AG04449 (cell line): ENCODE results near the gene PCED1B.

Source experiments
- CTCF ChIA-PET: fragments of 350-600 bp; formaldehyde crosslinking; extraction: SDS; loops from one replicate; lab custom pipeline; 2021; ENCODE audit warnings: antibody characterized with exemption; lab: Yijun Ruan, JAX
- POLR2A ChIA-PET: fragments of 400-600, 350-600 bp; formaldehyde crosslinking; extraction: SDS; loops from one replicate; lab custom pipeline; 2020; ENCODE audit warnings: antibody characterized with exemption, inconsistent platforms; lab: Yijun Ruan, JAX
- DNase-seq: peaks from one replicate; pipeline ENCODE4 v3.0.0-alpha.2; 2010; ENCODE audit warnings: low read depth, low spot score
- H3K4me3 ChIP-seq: 2 replicates; pipeline ENCODE4 v1.5.1; 2011; ENCODE audit warnings: low read depth, mild to moderate bottlenecking, control low read depth, low read length
- TF ChIP-seq, protein P1 (sequence below): IDR thresholded peaks from one replicate; pipeline ENCODE4 v1.5.1; 2011; ENCODE audit warnings: mild to moderate bottlenecking, moderate library complexity, low read length, control low read depth, inconsistent platforms; ENCODE audit not compliant: insufficient read depth; ENCODE audit errors: missing control alignments

The PCED1B gene

DNA sequence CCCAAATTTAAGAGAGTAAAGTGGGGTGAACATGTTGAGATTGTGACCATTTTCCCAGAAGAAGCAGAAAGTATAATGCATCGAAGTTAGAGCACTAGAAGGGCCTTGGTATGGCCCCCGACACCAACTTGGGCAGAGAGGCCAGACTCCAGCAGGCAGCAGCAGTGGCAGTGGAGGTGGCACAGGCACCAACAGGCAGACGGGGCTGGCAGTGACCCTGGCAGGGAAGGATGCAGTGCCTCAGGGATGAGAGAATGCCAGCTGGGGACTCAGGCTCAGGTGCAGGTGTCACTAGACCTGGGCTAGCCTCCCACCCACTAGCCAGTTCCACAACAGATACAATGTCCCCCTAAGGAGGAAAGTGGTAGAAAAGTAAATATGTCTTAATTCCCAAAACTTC lies 28.0 kb downstream of the PCED1B start:
- TF ChIP-seq, protein P1, sequence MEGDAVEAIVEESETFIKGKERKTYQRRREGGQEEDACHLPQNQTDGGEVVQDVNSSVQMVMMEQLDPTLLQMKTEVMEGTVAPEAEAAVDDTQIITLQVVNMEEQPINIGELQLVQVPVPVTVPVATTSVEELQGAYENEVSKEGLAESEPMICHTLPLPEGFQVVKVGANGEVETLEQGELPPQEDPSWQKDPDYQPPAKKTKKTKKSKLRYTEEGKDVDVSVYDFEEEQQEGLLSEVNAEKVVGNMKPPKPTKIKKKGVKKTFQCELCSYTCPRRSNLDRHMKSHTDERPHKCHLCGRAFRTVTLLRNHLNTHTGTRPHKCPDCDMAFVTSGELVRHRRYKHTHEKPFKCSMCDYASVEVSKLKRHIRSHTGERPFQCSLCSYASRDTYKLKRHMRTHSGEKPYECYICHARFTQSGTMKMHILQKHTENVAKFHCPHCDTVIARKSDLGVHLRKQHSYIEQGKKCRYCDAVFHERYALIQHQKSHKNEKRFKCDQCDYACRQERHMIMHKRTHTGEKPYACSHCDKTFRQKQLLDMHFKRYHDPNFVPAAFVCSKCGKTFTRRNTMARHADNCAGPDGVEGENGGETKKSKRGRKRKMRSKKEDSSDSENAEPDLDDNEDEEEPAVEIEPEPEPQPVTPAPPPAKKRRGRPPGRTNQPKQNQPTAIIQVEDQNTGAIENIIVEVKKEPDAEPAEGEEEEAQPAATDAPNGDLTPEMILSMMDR, result no peak
- no peak overlapping the region for H3K4me3 ChIP-seq
- POLR2A ChIA-PET, result no interaction called here
- CTCF ChIA-PET, result no interaction called here
- DNase-seq, result no peak

DNA sequence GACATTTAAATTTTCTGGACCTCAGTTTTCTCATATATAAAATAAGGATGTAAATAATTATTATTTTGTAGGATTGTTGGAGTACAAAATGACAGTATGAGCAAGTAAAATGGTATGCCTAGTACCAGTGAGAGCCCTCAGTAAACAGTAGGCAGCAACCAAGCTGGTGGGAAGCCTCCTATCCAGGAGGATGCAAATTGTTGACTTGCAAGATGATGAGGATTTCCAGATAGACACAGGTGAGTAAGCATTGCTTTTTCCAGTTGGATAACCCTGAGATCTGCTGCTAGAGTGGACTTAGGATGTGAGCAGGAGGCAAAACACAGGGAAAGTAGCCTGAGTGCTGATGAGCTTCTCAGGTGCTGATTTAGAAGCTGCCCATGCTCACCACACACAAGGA lies 28.5 kb downstream of the PCED1B start:
- no peak overlapping the region for H3K4me3 ChIP-seq
- POLR2A ChIA-PET, result no interaction called here
- TF ChIP-seq, protein P1, result no peak
- CTCF ChIA-PET, result no interaction called here
- DNase-seq, result no peak

DNA sequence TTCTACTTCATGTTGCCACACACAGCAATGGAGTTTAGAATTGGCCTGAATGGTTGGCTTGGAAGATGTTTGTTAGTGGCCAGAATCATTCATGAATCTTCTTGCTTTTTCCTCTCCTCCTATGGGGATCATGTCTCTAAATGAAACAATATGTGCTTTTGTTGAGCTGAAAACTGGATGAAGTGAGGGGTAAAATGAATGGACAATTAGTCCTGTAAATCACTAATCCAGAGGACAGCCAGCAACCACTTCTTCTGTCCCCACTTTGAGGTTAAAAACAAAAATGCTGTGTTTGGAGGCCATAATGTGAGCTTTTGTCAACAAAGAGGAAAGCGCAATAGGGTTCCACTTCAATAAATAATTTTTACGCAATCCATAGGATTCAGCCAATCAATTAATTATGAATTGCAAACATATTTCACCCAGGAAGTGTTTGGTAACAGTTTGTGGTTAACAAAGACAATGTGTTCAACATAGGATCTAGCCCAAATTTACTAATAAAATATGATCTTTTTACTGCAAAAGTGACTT lies 30.7 kb downstream of the PCED1B start:
- TF ChIP-seq, protein P1, result no peak
- CTCF ChIA-PET, result interaction anchor here (0.5 to 1.0 kb wide), 2 partner anchors 77 to 1134 kb away, joined by 3 read pairs; no protein-coding TSS in a partner anchor
- POLR2A ChIA-PET, result no interaction called here
- no peak for DNase-seq
- no peak overlapping the region for H3K4me3 ChIP-seq

DNA sequence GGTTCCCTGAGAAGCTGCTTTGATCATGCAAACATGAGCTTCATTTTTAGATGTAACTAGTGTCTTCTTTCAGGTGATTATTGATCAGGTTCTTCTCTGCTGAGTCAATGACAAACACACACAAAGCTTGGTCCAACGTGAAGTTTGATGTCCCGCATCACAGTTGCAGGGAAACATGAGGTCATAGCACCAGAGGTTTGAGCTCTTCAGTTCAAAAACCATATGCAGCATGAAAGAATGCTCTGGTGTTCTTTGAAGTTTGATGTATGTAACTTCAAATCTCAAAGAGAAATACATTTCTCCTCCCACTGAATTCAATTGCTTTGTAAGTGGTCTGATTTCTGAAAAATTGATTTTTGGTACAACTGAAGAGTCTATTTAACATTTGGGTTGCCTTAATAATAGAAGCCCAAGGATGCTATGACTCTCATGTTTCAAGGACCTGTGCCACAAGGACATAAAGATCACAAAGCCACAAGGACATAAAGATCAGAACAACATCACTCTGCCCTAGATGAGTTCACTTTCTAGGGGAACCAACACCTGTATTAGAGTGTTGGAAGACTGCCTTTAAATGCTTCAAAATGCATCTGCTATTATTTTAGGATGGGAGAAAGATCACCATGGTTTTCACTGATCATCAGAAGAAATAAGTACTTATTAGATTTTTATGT lies 31.4 kb downstream of the PCED1B start:
- no peak for DNase-seq
- TF ChIP-seq, protein P1, result no peak
- no peak overlapping the region for H3K4me3 ChIP-seq
- POLR2A ChIA-PET, result no interaction called here
- CTCF ChIA-PET, result interaction anchor here (1.0 to 2.0 kb wide), 2 partner anchors 78 to 89 kb away, joined by 3 to 4 read pairs; no protein-coding TSS in a partner anchor

DNA sequence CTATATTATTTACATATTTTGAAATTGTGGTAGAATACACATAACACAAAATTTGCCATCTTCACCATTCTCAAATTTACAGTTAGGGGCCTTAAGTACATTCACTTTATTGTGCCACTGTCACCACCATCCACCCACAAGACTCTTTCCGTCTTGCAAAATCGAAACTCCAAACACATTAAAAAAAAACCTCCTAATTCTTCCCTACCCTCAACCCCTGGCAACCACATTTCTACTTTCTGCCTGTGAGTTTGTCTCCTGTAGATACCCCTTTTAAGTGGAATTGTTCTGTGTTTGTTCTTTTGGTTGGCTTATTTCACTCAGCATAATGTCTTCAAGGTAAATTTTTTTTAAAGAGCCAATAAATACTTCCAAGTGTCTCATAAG lies 32.0 kb downstream of the PCED1B start:
- ChIA-PET CTCF (interaction anchor here (2.0 kb wide), 1 partner anchor 89 kb away, joined by 4 read pairs; no protein-coding TSS in a partner anchor), POLR2A (no interaction called here)

DNA sequence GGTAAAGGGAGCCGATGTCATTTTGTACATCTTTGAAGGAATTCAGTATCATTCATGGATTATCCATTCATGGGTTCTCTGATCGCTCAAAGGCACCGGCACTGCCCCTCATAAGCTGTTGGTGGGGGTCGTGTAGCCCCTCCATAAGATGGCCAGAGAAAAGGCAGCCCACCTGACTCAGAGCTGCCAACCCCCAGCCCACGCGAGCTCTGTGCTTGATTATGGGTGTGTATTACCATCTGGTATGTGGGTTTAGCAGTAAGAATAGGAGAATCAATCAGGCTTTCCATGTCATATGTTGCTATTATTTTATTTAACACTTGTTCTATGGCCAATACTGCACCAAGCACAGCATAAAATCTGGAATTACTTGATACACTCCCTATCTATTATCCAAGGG lies 32.4 kb downstream of the PCED1B start:
- no peak for DNase-seq
- ChIA-PET POLR2A (no interaction called here), CTCF (interaction anchor here (2.0 kb wide), 1 partner anchor 88 kb away, joined by 4 read pairs; no protein-coding TSS in a partner anchor)
- no peak overlapping the region for H3K4me3 ChIP-seq
- TF ChIP-seq, protein P1, result no peak

More for the DNA sequence above, 32.0 kb downstream of the PCED1B start:
- TF ChIP-seq, protein P1, result no peak
- no peak overlapping the region for H3K4me3 ChIP-seq
- DNase-seq, result no peak
